ENCODE data around the gene ZMYND15. TPM values are rescaled to one million over a fixed set of nuclear protein-coding genes. Genes with fewer than 3 reads are reported as not detected.

Gene ZMYND15
- total and polyA plus RNA-seq, 2 donors (not counting 3 experiments of a cell fraction or from before 2014, with no cell fraction given): 0.12 to 0.44 TPM

DNA sequence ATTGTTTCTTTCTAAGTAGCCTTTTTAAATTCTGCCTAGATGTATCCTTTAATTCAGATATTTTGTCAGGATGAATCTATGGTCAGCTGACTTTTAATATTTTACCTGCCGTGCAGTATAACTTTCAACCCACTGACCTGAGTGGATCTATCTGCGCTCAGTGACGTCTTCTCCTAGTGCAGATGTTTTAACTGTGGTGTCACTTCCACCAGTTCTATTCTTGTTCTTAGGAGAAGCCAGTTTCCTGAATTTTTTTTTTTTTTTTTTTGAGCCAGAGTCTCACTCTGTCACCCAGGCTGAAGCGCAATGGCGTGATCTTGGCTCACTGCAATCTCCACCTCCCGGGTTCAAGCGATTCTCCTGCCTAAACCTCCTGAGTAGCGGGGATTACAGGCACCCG is 27.1 kb downstream of the ZMYND15 start:
- dilution Hi-C loops (cut with MboI; ENCODE audit: extremely low pct_ligation_motif_present, low sequenced_read_pairs): no loop called here
- no peak for FAIRE-seq

More for the DNA sequence above, 27.1 kb downstream of the ZMYND15 start:
- Histone ChIP-seq H3K9me3 (replicated peaks; ENCODE audit: control insufficient read depth, insufficient read depth, low read length) (no peaks in the 10 kb centered on the region), H3K79me2 (ENCODE audit: control insufficient read depth, insufficient read depth, low read length) (no peaks in the 10 kb centered on the region), H3K27ac (ENCODE audit: insufficient read depth, low read depth, low read length) (no peak overlapping the region), H3K36me3 (ENCODE audit: control insufficient read depth in 2 of 2, extremely low read depth in 1 of 2, insufficient read depth in 2 of 2, low read length in 2 of 2) (no peaks in the 10 kb centered on the region), H3K9me1 (replicated peaks; ENCODE audit: control insufficient read depth, extremely low read depth, insufficient read depth, low read length) (no peaks in the 10 kb centered on the region), H3K27me3 (ENCODE audit: control insufficient read depth in 2 of 2, insufficient read depth in 2 of 2, low read length in 2 of 2) (peaks cover 4 to 6% of the 10 kb centered on the region in 2 experiments), H3K4me3 (replicated peaks in 1 of 3; ENCODE audit: insufficient read depth in 1 of 3, low read depth in 1 of 3, low read length in 3 of 3) (no peak overlapping the region), H3K9ac (replicated peaks; ENCODE audit: extremely low read depth, insufficient read depth, low read length) (no peak overlapping the region), H4K20me1 (replicated peaks; ENCODE audit: control insufficient read depth, extremely low read depth, insufficient read depth, low read length) (no peaks in the 10 kb centered on the region), H3K4me1 (ENCODE audit: control insufficient read depth, extremely low read depth, insufficient read depth, low read length) (no peaks in the 10 kb centered on the region), H2AFZ (ENCODE audit: low read depth, low read length) (no peak overlapping the region), H3K4me2 (ENCODE audit: insufficient read depth, low read length) (no peak overlapping the region)
- TF ChIP-seq POLR2A (IDR thresholded peaks at IDR 0.05; ENCODE audit: low read depth, low read length) (no peak), JUN (IDR thresholded peaks at IDR 0.05; ENCODE audit: borderline replicate concordance, insufficient read depth, insufficient read length, low read depth) (no peak), FOS (IDR thresholded peaks at IDR 0.05; ENCODE audit: borderline replicate concordance, insufficient read depth, low read length) (no peak), POLR2AphosphoS5 (IDR thresholded peaks at IDR 0.05; ENCODE audit: insufficient read depth, low read depth, low read length) (no peak), EZH2 (IDR thresholded peaks at IDR 0.05; ENCODE audit: borderline replicate concordance, low read depth, low read length, severe bottlenecking) (no peak), MYC (IDR thresholded peaks at IDR 0.05; ENCODE audit: low read depth, low read length) (no peak), GATA2 (IDR thresholded peaks at IDR 0.05; ENCODE audit: insufficient read depth, insufficient read length, low read depth, low read length) (no peak)
- TF ChIP-seq, protein P1, sequence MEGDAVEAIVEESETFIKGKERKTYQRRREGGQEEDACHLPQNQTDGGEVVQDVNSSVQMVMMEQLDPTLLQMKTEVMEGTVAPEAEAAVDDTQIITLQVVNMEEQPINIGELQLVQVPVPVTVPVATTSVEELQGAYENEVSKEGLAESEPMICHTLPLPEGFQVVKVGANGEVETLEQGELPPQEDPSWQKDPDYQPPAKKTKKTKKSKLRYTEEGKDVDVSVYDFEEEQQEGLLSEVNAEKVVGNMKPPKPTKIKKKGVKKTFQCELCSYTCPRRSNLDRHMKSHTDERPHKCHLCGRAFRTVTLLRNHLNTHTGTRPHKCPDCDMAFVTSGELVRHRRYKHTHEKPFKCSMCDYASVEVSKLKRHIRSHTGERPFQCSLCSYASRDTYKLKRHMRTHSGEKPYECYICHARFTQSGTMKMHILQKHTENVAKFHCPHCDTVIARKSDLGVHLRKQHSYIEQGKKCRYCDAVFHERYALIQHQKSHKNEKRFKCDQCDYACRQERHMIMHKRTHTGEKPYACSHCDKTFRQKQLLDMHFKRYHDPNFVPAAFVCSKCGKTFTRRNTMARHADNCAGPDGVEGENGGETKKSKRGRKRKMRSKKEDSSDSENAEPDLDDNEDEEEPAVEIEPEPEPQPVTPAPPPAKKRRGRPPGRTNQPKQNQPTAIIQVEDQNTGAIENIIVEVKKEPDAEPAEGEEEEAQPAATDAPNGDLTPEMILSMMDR (IDR thresholded peaks at IDR 0.05; ENCODE audit: extremely low read depth in 1 of 2, insufficient read depth in 1 of 2, low read depth in 1 of 2, low read length in 2 of 2): no peak
- TF ChIP-seq, protein P2, sequence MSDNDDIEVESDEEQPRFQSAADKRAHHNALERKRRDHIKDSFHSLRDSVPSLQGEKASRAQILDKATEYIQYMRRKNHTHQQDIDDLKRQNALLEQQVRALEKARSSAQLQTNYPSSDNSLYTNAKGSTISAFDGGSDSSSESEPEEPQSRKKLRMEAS (IDR thresholded peaks at IDR 0.05; ENCODE audit: insufficient read depth, insufficient read length): no peak
- BruUV-seq (replicated peaks): no TSS peak
- DNase-seq (ENCODE audit: low read depth, low spot score): no peak
- CTCF ChIA-PET: no interaction called here
- POLR2A ChIA-PET: no interaction called here
- intact Hi-C loops (cut with micrococcal nuclease): no loop called here
